H54 (cell line): Measurements from ENCODE around the gene CYTH1.

ENCODE experiments used
- DNase-seq: peaks from one replicate; pipeline ENCODE4 v3.0.0; 2011; ENCODE audit warnings: low spot score, mixed read lengths; ENCODE audit not compliant: insufficient read length
- FAIRE-seq: peaks from 3 replicates; lab custom pipeline; 2011; peaks lifted over from hg19 to GRCh38; lab: Jason Lieb, UNC
- POLR2A ChIP-seq: IDR thresholded peaks from 2 replicates; pipeline ENCODE4 v1.6.1; 2011; ENCODE audit warnings: low read depth, mild to moderate bottlenecking, low read length

CYTH1 gene

DNA sequence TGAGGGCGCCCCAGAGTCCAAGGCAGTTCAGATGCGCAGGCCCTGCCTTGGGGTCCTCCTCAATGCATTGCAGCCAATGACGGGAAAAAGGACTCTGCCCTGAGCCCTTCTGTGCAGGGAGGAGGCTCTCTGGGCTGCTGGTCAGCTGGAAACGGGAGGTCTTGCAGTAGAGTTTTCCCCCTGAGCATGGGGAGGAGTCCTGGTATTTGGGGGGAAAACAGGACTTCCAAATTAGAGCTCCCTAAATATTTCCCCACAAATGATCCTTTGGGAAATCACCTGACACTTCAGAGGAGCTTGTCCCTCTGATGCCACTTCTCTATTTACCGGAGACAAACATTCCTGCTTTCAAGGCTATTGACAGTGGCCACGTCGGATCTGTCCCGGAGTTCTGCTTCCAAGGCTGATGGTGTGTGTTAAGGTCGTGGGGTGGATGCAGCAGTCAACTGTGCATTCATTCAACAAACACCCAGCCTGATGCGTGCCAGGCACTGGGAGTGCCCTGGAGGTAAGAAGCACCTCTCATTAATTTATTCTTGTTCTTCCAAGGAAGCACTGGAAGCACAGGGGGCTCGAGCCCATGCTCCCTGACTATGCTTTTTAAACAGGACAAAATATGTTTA lies 131.9 kb downstream of the CYTH1 start:
- FAIRE-seq (no peak), DNase-seq (no peak)
- TF ChIP-seq POLR2A, result no peak

DNA sequence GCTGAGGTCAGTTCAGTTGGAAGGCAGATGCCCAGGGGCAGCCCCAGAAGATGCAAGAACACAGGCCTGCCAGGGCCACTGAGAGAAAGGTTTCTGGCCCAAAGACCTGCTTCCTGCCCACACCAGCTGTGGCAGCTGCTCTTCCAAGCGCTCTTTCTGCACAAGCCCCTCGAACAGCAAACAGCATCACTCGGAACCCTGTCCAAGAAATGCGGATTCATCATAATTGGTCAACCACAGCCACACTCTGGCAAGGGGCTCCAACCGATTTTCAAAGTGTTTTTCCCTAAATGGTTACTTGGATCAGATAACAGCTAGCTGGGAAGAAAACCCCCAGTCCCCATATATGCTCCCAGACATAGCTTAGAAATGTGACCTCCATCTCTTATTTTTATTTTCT lies 133.8 kb downstream of the CYTH1 start:
- DNase-seq (no peak), FAIRE-seq (no peak)
- TF ChIP-seq POLR2A, result no peak

DNA sequence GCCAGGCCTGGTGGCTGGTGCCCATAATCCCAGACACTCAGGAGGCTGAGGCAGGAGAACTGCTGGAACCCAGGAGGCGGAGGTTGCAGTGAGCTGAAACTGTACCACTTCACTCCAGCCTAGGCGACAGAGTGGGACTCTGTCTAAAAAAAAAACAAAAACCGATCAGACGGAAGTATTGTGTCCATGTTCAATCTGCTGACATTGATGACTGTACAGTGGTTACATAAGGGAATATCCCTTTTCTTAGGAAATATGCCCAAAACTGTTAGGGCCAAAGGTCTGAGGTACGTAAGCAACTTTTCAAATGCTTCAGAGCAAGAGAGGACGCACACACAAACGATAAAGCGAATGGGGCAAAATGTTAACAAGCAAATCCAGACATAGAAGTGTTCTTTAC lies 135.0 kb downstream of the CYTH1 start:
- FAIRE-seq (no peak), DNase-seq (no peak)
- no peak for TF ChIP-seq POLR2A

DNA sequence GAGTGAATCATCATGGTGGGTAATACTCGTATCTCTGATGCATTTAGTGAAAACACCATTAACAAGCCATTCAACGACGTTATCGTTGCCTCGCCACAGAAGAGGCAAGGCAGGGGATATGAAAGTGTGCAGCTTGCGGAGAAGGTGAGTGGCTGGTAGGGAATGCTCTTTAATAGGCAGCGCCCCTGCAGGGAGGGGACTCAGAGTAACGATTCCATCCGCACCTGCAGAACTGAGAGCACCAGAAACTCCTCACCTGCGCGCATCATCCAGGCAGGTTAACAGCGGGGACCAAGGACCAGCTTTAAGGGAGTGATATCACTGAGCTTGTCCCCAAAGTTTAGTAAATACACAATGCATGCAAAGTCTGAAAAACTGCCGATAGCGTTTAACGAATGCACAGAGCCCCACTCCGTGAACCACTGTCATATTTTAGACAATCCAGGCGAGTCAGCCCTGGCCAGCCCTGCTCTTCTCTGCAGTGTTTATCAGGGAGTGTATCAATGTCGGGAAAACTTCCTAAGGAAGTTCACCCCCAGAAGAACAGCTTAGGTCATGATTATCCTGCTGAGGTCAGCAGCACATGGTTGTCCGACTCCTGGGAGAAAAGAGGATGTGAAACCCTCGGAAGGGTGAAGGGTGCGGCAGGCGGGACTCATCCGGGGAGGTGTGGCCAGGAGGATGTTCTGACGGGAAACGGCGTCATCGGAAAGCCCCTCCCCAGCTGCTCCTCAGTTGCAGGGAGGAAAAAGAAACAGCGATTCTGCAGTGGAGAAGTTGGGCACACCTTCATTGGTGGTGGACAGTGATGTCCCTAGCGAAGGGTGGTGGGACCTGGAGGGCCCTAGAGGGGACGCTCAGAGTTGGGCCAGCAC lies 136.4 kb downstream of the CYTH1 start:
- no peak for FAIRE-seq
- DNase-seq, result no peak
- TF ChIP-seq POLR2A, result no peak

DNA sequence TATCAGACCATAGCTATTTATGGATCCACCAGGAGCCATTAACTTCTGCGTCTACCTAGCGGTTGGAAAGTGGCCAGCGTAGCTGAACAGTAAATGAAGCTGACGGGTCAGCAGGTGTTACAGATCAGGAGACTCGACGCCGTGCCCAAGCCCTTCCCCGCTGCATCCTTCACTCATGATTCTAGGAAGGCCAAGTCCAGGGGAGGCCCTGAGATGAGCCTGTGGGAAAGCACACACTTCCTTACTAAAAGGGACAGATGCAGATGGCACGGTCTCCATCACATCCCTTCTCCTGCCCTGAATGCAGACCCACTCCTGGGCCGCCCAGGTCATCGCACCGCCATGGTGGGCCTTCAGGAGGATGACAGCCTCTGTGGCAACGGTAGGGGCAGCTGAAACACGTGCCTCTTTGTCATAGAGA lies 137.1 kb downstream of the CYTH1 start:
- DNase-seq, result no peak
- no peak for FAIRE-seq
- no peak for TF ChIP-seq POLR2A

DNA sequence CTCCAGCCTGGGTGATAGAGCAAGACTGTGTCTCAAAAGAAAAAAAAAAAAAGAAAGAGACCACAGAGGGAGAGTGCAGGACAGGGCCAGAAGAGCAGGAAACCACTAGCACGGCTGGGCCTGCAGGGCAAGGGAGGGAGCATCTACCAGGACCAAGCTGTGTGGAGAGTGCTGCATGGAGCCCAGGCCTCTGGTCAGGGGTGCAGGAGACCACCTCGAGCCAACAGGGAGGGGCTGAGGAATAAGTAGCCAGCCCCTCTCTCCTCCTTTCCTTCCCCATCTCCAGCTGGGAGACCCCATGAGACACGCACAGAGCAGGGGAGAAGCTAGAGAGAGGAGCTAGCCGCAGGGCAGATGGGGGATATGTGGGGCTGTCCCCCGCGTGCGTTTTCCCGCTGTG lies 137.8 kb downstream of the CYTH1 start:
- TF ChIP-seq POLR2A, result no peak
- no peak for DNase-seq

DNA sequence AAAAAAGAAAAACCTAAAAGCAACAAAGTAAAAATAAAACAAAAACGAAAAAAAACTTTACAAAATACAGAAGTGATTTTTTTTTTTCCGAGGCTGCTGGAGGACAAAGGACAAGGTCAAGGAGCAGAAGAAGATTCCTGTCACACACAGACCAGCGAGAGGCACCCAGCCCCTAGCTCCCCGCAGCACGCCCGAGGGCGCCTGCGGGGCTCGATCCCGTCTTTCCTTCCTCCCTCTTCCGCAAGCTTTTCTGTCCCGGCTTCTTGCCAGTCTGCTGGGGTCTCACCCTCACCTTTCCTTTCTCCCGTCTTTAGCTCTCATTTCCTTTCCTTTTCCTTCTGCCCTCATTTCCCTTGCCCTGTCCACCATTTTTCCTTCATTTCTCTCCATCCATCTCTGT lies 138.7 kb downstream of the CYTH1 start:
- no peak for TF ChIP-seq POLR2A
- no peak for DNase-seq
- FAIRE-seq, result no peak

More for the DNA sequence above, 137.8 kb downstream of the CYTH1 start:
- no peak for FAIRE-seq

DNA sequence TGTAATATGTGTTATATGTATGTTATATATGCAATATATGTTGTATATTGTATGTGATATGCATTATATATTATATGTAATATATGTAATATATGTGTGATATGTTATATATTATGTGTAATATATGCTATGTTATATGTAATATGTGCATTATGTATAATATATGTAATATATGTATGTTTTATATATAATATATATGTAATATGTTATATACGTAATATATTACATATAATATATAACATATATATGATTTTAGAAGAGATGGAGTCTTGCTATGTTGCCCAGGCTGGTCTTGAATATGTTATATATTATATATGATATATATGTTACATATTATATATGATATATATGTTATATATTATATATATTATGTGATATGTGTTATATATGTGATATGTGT lies 139.4 kb downstream of the CYTH1 start:
- FAIRE-seq, result no peak
- no peak for TF ChIP-seq POLR2A
- no peak for DNase-seq

DNA sequence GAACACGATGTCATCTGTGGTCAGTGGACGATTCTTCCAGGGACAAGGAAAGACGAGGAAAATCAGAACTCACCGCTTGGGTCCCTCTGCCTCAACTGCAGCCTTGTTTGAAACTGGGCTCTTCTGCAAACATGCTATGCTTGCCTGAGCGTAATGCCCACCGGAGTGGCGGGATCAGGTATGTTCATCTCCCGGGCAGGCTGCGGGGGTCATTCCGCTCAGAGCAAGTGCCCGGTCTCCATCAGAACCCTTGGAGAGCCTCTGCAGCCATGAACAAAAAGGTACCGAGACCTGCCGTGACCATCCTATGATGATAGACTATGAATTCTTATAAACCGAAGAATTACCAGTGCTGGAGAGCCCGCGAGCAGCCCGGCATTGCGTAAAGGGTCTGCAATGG lies 140.4 kb downstream of the CYTH1 start:
- no peak for TF ChIP-seq POLR2A
- DNase-seq (no peak), FAIRE-seq (no peak)

DNA sequence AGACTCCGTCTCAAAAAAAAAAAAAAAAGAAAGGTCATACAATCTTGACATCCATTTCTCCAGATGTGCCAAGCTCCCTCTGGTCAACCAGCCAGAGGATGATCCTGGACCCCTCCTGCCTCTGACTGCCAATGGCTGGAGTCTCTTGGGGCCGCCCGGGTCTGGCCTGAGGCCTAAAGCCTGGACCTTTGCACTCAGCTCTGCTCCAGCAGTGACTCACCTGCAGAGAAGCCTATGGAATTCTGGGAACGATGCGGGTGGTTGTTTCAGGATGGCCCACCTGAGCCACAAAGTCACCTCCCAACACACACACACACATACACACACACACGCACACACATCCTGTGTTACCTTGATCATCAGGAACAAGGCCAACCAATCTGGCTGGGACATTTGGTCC lies 140.8 kb downstream of the CYTH1 start:
- no peak for TF ChIP-seq POLR2A
- FAIRE-seq, result no peak
- no peak for DNase-seq

DNA sequence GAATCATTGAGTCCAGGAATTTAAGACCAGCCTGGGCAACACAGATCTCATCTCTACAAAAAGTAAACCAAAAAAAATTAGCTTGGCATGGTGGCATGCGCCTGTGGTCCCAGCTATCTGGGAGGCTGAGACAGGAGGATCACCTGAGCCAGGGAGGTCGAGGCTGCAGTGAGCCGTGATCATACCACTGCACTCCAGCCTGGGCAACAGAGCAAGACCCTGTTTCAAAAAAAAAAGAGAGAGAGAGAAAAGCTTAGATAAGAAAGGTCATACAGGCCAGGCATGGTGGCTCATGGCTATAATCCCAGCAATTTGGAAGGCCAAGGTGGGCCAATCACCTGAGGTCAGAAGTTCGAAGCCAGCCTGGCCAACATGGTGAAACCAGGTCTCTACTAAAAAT lies 141.4 kb downstream of the CYTH1 start:
- FAIRE-seq (no peak), DNase-seq (no peak)
- no peak for TF ChIP-seq POLR2A

DNA sequence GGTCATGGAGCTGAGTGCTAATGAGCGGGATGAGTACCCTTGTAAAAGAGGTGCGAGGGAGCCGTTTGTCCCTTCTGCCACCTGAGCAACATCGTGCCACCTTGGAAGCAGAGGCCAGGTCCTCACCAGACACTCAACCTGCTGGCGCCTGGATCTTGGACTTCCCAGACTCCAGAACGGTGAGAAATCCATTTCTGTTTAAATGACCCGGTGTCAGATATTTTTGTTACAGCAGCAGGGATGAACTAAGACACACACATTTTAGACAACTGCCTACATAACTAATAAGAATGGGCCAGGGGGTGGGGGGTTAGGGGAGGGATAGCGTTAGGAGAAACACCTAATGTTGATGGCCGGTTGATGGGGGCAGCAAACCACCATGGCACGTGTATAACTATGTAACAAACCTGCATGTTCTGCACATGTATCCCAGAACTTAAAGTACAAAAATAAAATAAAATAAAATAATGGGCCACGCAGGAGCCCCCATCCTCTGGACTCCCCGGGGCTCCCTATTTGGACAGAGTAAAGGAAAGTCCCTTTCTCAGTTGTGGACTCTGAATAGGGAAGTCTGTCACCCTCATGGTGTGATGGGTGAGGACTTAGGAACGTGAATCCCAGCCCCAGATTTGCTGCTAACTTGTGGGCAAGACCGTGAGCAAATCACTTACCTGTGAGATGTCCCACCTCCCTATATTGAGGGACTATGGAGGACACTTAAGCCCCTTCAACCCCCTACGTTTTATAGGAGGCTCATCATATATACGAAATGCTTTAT lies 144.2 kb downstream of the CYTH1 start:
- DNase-seq (no peak), FAIRE-seq (no peak)
- no peak for TF ChIP-seq POLR2A

DNA sequence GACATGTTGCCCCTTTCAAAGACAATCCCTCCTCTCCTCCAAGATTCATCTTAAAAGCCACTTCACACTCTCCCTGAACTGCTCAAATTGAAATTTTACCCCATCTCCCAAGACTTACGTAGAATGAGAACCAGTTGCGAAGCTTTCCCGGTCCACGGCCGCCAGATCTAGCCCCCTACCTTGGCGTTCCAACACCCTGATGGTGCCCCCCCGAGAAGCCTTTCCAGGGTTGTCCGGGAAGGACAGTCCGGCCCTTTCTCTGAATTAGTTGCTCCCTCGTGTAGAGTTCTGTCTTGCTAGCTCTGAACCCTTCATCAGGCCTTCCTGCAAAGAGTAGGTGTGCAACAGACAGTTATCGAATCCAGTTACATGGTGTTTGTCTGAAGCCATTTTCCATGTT lies 144.9 kb downstream of the CYTH1 start:
- TF ChIP-seq POLR2A, result no peak
- FAIRE-seq, result no peak

DNA sequence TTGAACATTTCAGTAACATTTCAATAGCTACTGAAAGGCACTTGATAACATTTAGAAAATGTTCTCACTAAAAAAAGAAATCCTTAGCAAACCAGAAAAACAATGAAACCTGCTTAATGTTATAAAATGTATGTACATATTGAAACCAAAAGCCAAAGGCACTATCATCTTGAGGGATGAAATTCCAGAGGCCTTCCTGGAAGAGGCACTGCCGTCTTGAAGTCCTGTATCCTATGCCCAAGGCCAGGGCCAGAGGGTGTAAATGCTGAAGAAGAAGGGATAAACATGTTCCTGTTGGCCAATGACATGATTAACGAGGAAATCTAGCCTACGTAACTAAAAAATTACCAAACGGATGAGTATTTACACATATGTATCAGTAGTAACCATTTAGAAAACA lies 147.9 kb downstream of the CYTH1 start:
- FAIRE-seq, result no peak
- no peak for TF ChIP-seq POLR2A
- no peak for DNase-seq

More for the DNA sequence above, 144.9 kb downstream of the CYTH1 start:
- DNase-seq, result no peak

DNA sequence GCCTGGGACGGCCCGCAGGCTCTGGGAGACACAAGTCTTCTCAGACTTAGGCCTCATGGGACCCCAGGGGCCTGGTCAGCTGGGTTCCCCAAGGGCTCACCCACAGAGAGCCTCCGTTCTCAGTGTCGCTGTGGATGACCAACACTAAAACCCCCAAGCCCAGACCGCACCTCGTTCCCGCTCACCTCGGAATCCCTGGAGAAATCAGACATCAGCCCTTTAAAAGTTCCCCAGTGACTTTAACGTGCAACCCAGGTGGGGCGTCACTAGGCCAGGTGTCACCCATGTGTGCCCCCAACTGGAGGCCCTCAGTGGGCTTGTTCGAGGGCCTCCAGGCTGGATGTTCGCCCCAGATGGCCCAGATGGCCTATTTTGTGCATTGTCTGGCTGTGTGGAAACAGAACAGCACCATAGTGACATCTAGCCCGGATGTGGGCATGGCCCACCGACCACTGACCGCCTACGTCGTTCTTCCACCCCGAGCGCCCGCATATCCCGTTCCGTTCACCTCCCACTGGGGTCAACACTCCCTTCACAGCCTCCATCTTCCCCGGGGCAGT lies 152.6 kb downstream of the CYTH1 start:
- FAIRE-seq, result no peak
- DNase-seq, result no peak
- TF ChIP-seq POLR2A, result no peak
